Suprapubic skin (tissue), 4 donors: Measurements from ENCODE around the gene TMEM35B. TPM values are rescaled to one million over a fixed set of nuclear protein-coding genes. Genes with fewer than 3 reads are reported as not detected.

Experiments
- DNase-seq, 2 donors: peaks; one replicate each; pipeline ENCODE4 v3.0.0-alpha.2; 2019; ENCODE audit warnings: low spot score in 2 of 2
- H3K27ac ChIP-seq: fragments of 200-600 bp; sonication (generic); one replicate; pipeline ENCODE4 v1.5.1; 2019
- H3K27me3 ChIP-seq: fragments of 200-600 bp; sonication (generic); one replicate; pipeline ENCODE4 v1.5.1; 2019
- H3K36me3 ChIP-seq: fragments of 200-600 bp; sonication (generic); one replicate; pipeline ENCODE4 v1.5.1; 2019
- H3K4me1 ChIP-seq: fragments of 200-600 bp; sonication (generic); one replicate; pipeline ENCODE4 v1.5.1; 2019
- H3K4me3 ChIP-seq: fragments of 200-600 bp; sonication (generic); one replicate; pipeline ENCODE4 v1.5.1; 2019; ENCODE audit warnings: mild to moderate bottlenecking
- H3K9me3 ChIP-seq: fragments of 200-600 bp; sonication (generic); one replicate; pipeline ENCODE4 v1.5.1; 2019
- EP300 ChIP-seq: sonication (generic); formaldehyde crosslinking; IDR thresholded peaks from one replicate; pipeline ENCODE4 v1.6.1; 2017; ENCODE audit warnings: antibody characterized with exemption
- POLR2A ChIP-seq, 2 donors: fragments of 450-650 bp; IDR thresholded peaks; one replicate each; pipeline ENCODE4 v1.6.1; 2017; ENCODE audit warnings: antibody characterized with exemption in 2 of 2, mild to moderate bottlenecking in 2 of 2, moderate library complexity in 2 of 2
- POLR2AphosphoS5 ChIP-seq, 3 donors: sonication (generic); formaldehyde crosslinking; IDR thresholded peaks; one replicate each; pipeline ENCODE4 v1.6.1; 2017; ENCODE audit warnings: antibody characterized with exemption in 3 of 3
- WGBS: methylation state at CpG from one replicate; pipeline ENCODE4 v1.1.5; 2018; 5-methylcytosine and 5-hydroxymethylcytosine counted together
- total RNA-seq, 4 donors: library from RNA; depleted of rRNA; stranded (reverse); fragments of >200 nt; gene quantifications; one replicate each; pipeline ENCODE4 v1.1.0, GENCODE V29; 2016
- TF ChIP-seq, protein P1 (sequence below), 2 donors: fragments of 200-600 bp in 1 of 2; fragments of 450-650 bp in 1 of 2; sonication (generic) in 1 of 2; IDR thresholded peaks; one replicate each; pipeline ENCODE4 v1.5.1; 2016 to 2019; ENCODE audit warnings: antibody characterized with exemption in 2 of 2, mild to moderate bottlenecking in 1 of 2, moderate library complexity in 1 of 2

Gene TMEM35B
- total RNA-seq, 4 donors from 2014 or later, result 6.5 to 12.2 (median 8.6) TPM

DNA sequence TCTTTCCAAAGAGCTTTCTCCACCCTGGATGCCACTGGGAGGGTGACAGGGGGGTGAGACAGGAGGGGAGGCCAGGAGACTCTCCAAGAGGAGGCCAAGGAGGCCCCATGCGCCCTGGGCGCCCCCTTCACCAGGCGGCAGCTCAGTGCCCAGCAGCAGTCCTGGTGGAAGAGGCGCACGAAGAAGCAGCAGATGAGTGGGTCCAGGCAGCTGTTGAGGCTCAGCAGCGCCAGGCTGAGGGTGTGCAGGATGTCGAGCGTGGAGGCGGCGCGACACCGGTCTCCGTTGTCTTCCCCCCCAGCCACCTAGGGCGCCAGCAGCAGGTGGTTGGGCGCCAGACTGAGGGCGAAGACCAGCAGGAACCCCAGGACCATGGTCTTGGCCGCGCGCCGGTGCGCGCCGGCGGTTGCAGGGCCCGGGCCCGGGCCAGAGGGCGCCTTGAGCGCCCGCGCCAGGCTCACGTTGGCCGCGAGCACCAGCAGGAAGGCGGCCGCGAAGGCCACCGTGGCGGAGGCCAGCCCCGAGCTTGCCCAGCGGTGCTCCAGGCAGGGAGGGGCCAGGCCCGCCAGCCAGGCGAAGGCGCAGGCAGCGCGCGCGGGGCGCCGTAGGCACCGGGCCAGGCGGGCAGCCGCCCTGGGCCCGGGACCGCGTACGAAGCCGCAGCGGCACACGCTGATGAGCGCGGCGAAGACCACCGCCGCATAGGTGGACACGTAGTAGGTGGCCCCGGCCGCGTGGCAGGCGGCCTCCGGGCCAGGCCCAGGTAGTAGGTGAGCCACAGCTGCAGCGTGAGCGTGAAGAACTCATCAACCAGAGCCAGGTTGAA, 8.6 kb downstream of the TMEM35B start:
- no peak for TF ChIP-seq POLR2AphosphoS5 (IDR thresholded peaks at IDR 0.05)
- no peak for TF ChIP-seq POLR2A (IDR thresholded peaks at IDR 0.05)
- TF ChIP-seq, protein P1, sequence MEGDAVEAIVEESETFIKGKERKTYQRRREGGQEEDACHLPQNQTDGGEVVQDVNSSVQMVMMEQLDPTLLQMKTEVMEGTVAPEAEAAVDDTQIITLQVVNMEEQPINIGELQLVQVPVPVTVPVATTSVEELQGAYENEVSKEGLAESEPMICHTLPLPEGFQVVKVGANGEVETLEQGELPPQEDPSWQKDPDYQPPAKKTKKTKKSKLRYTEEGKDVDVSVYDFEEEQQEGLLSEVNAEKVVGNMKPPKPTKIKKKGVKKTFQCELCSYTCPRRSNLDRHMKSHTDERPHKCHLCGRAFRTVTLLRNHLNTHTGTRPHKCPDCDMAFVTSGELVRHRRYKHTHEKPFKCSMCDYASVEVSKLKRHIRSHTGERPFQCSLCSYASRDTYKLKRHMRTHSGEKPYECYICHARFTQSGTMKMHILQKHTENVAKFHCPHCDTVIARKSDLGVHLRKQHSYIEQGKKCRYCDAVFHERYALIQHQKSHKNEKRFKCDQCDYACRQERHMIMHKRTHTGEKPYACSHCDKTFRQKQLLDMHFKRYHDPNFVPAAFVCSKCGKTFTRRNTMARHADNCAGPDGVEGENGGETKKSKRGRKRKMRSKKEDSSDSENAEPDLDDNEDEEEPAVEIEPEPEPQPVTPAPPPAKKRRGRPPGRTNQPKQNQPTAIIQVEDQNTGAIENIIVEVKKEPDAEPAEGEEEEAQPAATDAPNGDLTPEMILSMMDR (IDR thresholded peaks at IDR 0.05), result no peak
- TF ChIP-seq EP300, result no peak
- peaks cover 14% of the 10 kb centered on the region for H3K36me3 ChIP-seq
- H3K27me3 ChIP-seq, result no peaks in the 10 kb centered on the region
- no peak for DNase-seq
- WGBS, result 88% methylated on average over 5 of the region's 72 CpGs
- H3K27ac ChIP-seq, result no peak overlapping the region
- no peaks in the 10 kb centered on the region for H3K9me3 ChIP-seq
- H3K4me3 ChIP-seq, result no peak overlapping the region
- no peaks in the 10 kb centered on the region for H3K4me1 ChIP-seq

DNA sequence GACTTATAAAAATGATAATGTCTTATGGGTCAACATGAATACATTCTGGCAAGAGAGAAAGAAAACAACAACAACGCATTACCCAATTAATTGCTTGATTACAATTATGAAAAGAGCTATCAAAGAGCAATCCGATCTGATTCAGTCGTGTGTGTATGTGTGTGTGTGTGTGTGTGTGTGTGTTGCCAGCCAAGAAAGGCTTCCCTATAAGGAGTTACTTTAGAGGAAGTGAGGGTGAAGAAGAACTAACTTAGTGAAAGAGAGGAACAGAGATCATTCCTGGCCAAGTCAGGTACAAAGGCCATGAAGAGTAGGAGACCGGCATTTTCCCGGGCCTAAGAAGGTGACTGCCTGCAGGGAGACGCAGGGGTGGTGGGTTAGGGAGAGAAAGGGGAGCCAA, 9.4 kb downstream of the TMEM35B start:
- Histone ChIP-seq H3K36me3 (peaks cover 11% of the 10 kb centered on the region), H3K27me3 (no peaks in the 10 kb centered on the region), H3K9me3 (no peaks in the 10 kb centered on the region), H3K4me3 (no peak overlapping the region), H3K4me1 (no peaks in the 10 kb centered on the region), H3K27ac (no peak overlapping the region)
- 83% methylated on average over 6 of the region's 6 CpGs for WGBS
- DNase-seq, result no peak
- no peak for TF ChIP-seq POLR2AphosphoS5 (IDR thresholded peaks at IDR 0.05)
- TF ChIP-seq, protein P1 (IDR thresholded peaks at IDR 0.05), result no peak
- no peak for TF ChIP-seq POLR2A (IDR thresholded peaks at IDR 0.05)
- no peak for TF ChIP-seq EP300

DNA sequence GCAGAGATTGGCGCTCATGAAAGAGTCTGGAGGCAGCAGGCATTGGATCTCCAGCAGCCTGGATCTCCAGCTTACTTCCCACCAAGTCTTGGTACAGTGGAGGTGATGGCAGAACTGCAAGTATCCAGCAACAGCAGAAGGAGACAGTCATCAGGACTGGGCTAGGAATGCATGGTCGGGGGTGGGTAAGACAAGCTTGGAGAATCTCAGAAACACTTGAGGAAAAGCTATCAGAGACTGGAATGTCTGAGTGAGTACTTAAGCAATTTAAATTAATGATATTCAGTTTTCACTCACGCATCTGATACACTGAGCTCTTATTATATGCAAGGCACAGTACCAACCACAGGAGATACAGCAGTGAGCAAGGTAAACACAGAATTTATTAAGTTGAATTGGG, 9.8 kb downstream of the TMEM35B start:
- no peak overlapping the region for H3K4me3 ChIP-seq
- H3K36me3 ChIP-seq, result peaks cover 11% of the 10 kb centered on the region
- H3K4me1 ChIP-seq, result no peaks in the 10 kb centered on the region
- 99% methylated on average over 3 of the region's 3 CpGs for WGBS
- H3K27me3 ChIP-seq, result no peaks in the 10 kb centered on the region
- no peaks in the 10 kb centered on the region for H3K9me3 ChIP-seq
- TF ChIP-seq, protein P1 (IDR thresholded peaks at IDR 0.05), result no peak
- no peak for TF ChIP-seq EP300
- no peak for TF ChIP-seq POLR2A (IDR thresholded peaks at IDR 0.05)
- TF ChIP-seq POLR2AphosphoS5 (IDR thresholded peaks at IDR 0.05), result no peak
- no peak overlapping the region for H3K27ac ChIP-seq
- DNase-seq, result no peak

DNA sequence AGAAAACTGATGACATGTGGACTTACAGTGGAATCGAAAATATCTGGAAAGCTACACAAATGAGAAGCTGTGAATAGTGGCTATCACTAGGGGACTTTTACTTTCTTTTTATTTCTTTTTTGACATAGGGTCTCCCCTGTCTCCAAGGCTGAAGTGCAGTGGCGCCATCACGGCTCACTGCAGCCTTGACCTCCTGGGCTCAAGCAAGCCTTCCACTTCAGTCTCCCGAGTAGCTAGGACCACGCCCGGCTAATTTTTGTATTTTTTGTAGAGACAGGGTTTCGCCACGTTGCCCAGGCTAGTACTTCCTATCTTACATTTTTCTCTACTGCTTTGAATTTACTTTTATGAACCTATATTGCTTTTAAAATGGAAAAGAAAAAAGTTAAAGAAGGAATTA, 10.5 kb downstream of the TMEM35B start:
- H3K27me3 ChIP-seq, result no peaks in the 10 kb centered on the region
- peaks cover 11% of the 10 kb centered on the region for H3K36me3 ChIP-seq
- H3K4me3 ChIP-seq, result no peak overlapping the region
- TF ChIP-seq, protein P1 (IDR thresholded peaks at IDR 0.05), result no peak
- no peak overlapping the region for H3K27ac ChIP-seq
- no peaks in the 10 kb centered on the region for H3K4me1 ChIP-seq
- DNase-seq, result no peak
- no peaks in the 10 kb centered on the region for H3K9me3 ChIP-seq
- WGBS, result 81% methylated on average over 8 of the region's 8 CpGs

DNA sequence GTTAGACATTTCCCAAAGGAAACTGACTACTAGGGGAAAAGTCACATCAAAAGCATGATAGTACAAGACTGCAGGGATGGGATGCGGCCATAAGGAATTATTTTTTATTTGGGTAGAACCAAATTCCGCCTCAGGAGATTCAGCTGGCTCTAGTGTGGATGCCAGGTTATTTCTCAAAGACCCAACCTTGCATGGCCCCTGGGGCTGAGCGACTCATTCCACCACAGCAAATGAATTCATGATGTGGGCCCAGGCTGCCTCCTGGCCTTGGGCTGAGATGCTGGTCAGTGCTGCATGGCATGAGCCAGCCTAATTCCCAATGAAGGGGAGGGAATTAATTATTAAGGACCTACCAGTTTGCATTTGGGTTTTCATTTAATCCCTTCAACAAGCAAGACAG, 11.8 kb downstream of the TMEM35B start:
- WGBS, result 69% methylated on average over 3 of the region's 3 CpGs
- Histone ChIP-seq H3K27me3 (no peaks in the 10 kb centered on the region), H3K4me3 (no peak overlapping the region), H3K36me3 (peaks cover 11% of the 10 kb centered on the region), H3K4me1 (no peaks in the 10 kb centered on the region), H3K9me3 (no peaks in the 10 kb centered on the region), H3K27ac (no peak overlapping the region)
- no peak for DNase-seq
- TF ChIP-seq POLR2AphosphoS5 (IDR thresholded peaks at IDR 0.05) (no peak), EP300 (no peak), POLR2A (IDR thresholded peaks at IDR 0.05) (no peak)
- TF ChIP-seq, protein P1 (IDR thresholded peaks at IDR 0.05), result no peak
